ENCODE results near the gene FAM217A.

The FAM217A gene

DNA sequence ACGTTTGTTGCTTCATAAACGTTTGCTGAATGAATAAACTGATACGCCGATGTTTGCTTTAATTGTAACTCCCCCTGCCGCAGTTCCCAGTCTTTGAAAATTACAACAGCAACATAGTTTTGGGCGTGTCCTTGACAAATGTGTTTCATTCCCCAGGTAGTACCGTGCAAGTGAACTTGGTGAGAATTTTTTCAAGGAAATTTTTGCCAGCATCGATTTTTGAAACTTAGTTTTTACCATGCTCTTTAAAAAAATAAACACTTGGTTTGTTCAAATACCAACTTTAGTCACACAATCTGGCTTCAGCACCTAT lies 60.1 kb downstream of the FAM217A start:
- TF ChIP-seq CTCF (IDR thresholded peaks at IDR 0.05; ENCODE audit: low read depth, low read length) = no peak
- H3K4me3 ChIP-seq (replicated peaks in 1 of 2; ENCODE audit: low read depth in 2 of 2, low read length in 2 of 2) = peak overlapping the region; percentile 79 to 81
- no peak for DNase-seq (ENCODE audit: low read depth in 2 of 2)
